ENCODE results near the gene NECTIN1.

Gene NECTIN1

GRCh38 chr11:119749006-119749565 is 20.1 kb upstream of the NECTIN1 start:
- ChIA-PET CTCF (interaction anchor here (1.2 to 14.3 kb wide), 5 partner anchors 12 to 82 kb away, joined by 4 to 78 read pairs (median 4); partner anchors contain the start of gene NECTIN1), POLR2A (no interaction called here)
- TF ChIP-seq, protein P1, sequence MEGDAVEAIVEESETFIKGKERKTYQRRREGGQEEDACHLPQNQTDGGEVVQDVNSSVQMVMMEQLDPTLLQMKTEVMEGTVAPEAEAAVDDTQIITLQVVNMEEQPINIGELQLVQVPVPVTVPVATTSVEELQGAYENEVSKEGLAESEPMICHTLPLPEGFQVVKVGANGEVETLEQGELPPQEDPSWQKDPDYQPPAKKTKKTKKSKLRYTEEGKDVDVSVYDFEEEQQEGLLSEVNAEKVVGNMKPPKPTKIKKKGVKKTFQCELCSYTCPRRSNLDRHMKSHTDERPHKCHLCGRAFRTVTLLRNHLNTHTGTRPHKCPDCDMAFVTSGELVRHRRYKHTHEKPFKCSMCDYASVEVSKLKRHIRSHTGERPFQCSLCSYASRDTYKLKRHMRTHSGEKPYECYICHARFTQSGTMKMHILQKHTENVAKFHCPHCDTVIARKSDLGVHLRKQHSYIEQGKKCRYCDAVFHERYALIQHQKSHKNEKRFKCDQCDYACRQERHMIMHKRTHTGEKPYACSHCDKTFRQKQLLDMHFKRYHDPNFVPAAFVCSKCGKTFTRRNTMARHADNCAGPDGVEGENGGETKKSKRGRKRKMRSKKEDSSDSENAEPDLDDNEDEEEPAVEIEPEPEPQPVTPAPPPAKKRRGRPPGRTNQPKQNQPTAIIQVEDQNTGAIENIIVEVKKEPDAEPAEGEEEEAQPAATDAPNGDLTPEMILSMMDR (IDR thresholded peaks at IDR 0.05; ENCODE audit: control extremely low read depth, extremely low read depth, low read depth, missing control alignments) = no peak
- no peak for DNase-seq (ENCODE audit: extremely low spot score)

DNA sequence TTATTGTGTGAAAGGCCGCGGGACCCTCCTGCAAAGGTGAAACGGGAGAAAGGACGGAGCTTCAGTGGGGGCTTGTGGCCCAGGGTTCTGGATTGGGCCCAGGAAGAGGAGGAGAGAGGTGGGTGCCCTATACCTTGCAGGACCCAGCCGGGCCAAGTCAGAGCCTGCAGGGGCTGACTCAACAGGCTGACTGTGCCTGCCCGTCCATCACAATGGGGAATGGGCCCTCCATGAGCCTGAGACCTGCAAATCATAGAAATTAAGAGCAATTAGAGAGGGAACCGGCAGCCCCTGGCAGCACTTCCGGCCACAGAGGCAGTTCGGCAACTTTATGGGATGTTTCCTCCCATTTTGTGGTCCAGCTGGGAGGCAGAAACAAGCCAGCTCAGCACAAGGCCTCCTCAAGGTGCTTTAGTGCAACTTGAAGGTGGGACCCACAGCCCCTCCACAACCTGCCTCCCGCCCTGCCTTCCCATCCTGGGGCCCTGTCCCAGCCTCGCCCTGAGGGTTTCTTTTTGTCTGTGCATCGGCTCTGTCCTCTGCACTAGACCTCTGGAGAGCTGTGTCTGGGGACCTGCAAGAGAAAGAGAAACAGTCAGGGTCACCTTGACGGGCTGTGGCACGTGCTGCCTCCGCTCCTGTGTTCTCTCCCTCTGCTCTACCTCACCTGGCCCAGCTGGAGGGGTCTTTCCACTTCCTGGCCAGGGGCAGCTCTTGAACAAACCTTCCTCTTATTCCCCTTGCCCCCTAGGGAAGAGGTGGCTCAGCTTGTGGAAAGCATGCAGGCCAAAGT is 19.1 kb upstream of the NECTIN1 start:
- TF ChIP-seq, protein P1 (IDR thresholded peaks at IDR 0.05; ENCODE audit: control extremely low read depth, extremely low read depth, low read depth, missing control alignments) = no peak
- POLR2A ChIA-PET = no interaction called here
- no peak for DNase-seq (ENCODE audit: extremely low spot score)
- CTCF ChIA-PET = interaction anchor here (1.2 to 14.3 kb wide), 4 partner anchors 11 to 74 kb away, joined by 4 to 78 read pairs (median 8); partner anchors contain the start of gene NECTIN1

DNA sequence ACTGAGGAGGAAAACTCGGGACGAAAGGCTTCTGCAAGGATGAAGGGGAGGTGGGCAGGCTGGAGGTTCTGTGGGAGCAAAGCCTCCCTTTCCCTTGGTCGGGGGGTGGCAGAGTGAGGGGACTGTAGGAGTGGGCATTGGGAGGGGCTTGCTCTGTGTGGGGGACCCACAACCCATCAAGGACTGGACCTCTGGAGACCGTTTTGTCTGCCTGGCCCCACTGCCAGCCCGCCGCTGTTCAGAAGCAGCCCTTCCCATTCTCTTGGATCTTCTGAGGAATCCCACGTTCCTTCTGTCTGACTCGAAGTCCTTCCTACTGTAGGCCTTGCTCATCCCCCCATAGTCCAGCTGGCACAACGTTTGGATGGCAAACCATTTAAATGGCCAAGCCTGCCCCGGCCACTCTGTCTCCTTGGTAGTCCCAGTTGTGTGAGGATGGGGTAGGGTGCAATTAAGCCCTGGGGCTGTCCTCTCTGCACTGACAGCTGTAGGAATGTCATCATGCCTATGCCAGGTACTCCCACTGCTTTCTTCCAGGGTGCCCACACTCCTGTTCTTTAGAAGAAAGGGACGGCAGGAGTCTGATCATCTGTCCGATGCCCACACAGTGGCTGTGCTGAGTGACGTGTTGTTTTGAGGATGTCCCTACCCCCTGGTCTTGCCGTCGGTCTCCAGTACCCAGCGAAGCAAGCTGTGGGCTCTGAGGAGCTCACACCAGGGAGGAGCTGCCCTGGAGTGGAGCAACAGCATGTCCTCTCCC is 17.0 kb upstream of the NECTIN1 start:
- ChIA-PET CTCF (interaction anchor here (1.1 to 3.0 kb wide), 3 partner anchors 9 to 104 kb away, joined by 3 to 11 read pairs (median 4); partner anchors contain the start of gene NECTIN1), POLR2A (no interaction called here)
- no peak for DNase-seq (ENCODE audit: extremely low spot score)
- TF ChIP-seq, protein P1 (IDR thresholded peaks at IDR 0.05; ENCODE audit: control extremely low read depth, extremely low read depth, low read depth, missing control alignments) = no peak

DNA sequence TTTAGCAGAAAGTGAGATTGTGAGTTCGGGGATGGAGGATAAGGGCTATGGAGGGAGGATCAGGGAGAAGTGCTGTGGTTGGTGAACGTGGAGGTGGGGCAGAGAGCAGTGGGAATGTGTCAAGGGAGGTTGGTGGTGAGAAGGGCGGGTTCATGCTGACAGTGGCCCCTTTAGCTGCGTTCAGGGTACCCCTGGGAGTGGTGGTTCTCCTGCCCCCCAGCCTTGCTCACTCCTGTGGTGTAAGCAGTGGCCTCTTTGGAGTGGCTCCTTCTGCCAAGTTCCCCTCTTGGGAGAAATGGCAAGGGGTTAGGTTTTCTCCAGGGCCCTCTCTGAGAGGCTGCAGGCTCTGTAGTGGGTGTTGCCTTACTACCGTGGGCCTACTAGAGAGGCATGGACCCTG is 16.1 kb upstream of the NECTIN1 start:
- ChIA-PET CTCF (no interaction called here), POLR2A (no interaction called here)
- TF ChIP-seq, protein P1 (IDR thresholded peaks at IDR 0.05; ENCODE audit: control extremely low read depth, extremely low read depth, low read depth, missing control alignments) = no peak
- no peak for DNase-seq (ENCODE audit: extremely low spot score)

DNA sequence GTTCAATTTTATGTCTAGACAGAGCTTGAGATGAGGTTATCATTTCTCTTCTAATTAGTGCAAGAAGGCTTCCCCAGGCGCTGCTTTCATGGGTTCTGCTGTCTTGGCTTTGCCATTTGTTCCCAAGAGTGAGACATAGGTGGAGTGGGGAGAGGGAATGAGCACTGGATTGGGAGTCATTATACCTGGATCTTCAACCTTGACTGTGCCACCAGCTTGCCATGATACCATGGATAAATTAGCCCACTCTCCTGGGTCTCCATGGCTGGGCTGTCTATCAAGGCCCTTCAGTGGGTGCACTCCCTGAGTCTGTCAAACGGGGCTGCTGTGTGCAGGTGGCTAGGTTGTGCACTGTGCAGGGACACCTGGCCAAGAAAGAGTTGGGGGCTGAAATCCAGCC is 15.6 kb upstream of the NECTIN1 start:
- TF ChIP-seq, protein P1 (IDR thresholded peaks at IDR 0.05; ENCODE audit: control extremely low read depth, extremely low read depth, low read depth, missing control alignments) = no peak
- DNase-seq (ENCODE audit: extremely low spot score) = no peak
- ChIA-PET CTCF (interaction anchor here (3.5 kb wide), 1 partner anchor 15 kb away, joined by 17 read pairs; the partner anchor contains the start of gene NECTIN1), POLR2A (no interaction called here)

GRCh38 chr11:119743006-119743405 is 14.0 kb upstream of the NECTIN1 start:
- POLR2A ChIA-PET = no interaction called here
- TF ChIP-seq, protein P1 (IDR thresholded peaks at IDR 0.05; ENCODE audit: control extremely low read depth, extremely low read depth, low read depth, missing control alignments) = no peak
- DNase-seq (ENCODE audit: extremely low spot score) = no peak
- CTCF ChIA-PET = interaction anchor here (0.7 to 3.5 kb wide), 9 partner anchors 10 to 101 kb away, joined by 3 to 17 read pairs (median 5); partner anchors contain the start of gene NECTIN1

Data from GM10248 (cell line).